Brain microvascular endothelial cell (primary cell): ENCODE measurements around the gene FANCM.
A peak's percentile ranks its signal among the peaks of the same experiment; 100 is the strongest.

Source experiments
- DNase-seq: peaks from one replicate; pipeline ENCODE4 v3.0.0-alpha.2; 2020
- H3K27ac ChIP-seq: fragments of 250-450 bp; sonication (Bioruptor Pico); 2 replicates; pipeline ENCODE4 v1.5.1; 2020; ENCODE audit warnings: mild to moderate bottlenecking, moderate library complexity
- H3K27me3 ChIP-seq: fragments of 250-450 bp; sonication (Bioruptor Pico); replicated peaks from 2 replicates; pipeline ENCODE4 v1.5.1; 2020; ENCODE audit warnings: mild to moderate bottlenecking
- H3K36me3 ChIP-seq: fragments of 250-450 bp; sonication (Bioruptor Pico); replicated peaks from 2 replicates; pipeline ENCODE4 v1.5.1; 2020; ENCODE audit warnings: mild to moderate bottlenecking
- H3K4me3 ChIP-seq: 2 replicates; pipeline ENCODE4 v1.5.1; 2011; ENCODE audit warnings: low read depth, mild to moderate bottlenecking, control low read depth, low read length, moderate library complexity
- in situ Hi-C: cut with HindIII; loops from 2 replicates; pipeline ENCODE4 v1.10.0; 2017; ENCODE audit warnings: low sequenced_read_pairs, low pct_ligation_motif_present
- TF ChIP-seq, protein P1 (sequence below): IDR thresholded peaks from 2 replicates; pipeline ENCODE4 v1.5.1; 2011; ENCODE audit warnings: low read depth, mild to moderate bottlenecking, moderate library complexity, low read length, control low read depth, inconsistent platforms; ENCODE audit errors: missing control alignments

FANCM gene

DNA sequence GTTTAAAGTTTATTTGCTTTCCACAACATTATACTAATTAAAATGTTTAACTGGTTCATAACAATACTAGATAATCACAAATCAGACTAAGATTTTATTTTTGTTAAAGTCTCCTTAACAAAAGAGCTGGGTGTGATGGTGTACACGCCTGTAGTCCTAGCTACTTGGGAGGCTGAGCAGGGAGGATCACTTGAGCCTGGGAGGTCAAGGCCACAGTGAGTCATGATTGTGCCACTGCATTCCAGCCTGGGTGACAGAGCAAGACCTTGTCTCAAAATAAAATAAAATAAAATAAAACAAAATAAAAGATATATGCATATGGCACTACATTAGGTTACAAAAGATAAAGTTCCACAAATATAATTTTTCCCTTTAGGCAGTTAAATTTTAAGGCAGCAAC is 111.7 kb downstream of the FANCM start:
- TF ChIP-seq, protein P1, sequence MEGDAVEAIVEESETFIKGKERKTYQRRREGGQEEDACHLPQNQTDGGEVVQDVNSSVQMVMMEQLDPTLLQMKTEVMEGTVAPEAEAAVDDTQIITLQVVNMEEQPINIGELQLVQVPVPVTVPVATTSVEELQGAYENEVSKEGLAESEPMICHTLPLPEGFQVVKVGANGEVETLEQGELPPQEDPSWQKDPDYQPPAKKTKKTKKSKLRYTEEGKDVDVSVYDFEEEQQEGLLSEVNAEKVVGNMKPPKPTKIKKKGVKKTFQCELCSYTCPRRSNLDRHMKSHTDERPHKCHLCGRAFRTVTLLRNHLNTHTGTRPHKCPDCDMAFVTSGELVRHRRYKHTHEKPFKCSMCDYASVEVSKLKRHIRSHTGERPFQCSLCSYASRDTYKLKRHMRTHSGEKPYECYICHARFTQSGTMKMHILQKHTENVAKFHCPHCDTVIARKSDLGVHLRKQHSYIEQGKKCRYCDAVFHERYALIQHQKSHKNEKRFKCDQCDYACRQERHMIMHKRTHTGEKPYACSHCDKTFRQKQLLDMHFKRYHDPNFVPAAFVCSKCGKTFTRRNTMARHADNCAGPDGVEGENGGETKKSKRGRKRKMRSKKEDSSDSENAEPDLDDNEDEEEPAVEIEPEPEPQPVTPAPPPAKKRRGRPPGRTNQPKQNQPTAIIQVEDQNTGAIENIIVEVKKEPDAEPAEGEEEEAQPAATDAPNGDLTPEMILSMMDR = no peak
- in situ Hi-C loops = no loop called here
- no peak for DNase-seq
- no peak overlapping the region for H3K27ac ChIP-seq
- no peaks in the 10 kb centered on the region for H3K27me3 ChIP-seq
- no peaks in the 10 kb centered on the region for H3K36me3 ChIP-seq
- no peak overlapping the region for H3K4me3 ChIP-seq

DNA sequence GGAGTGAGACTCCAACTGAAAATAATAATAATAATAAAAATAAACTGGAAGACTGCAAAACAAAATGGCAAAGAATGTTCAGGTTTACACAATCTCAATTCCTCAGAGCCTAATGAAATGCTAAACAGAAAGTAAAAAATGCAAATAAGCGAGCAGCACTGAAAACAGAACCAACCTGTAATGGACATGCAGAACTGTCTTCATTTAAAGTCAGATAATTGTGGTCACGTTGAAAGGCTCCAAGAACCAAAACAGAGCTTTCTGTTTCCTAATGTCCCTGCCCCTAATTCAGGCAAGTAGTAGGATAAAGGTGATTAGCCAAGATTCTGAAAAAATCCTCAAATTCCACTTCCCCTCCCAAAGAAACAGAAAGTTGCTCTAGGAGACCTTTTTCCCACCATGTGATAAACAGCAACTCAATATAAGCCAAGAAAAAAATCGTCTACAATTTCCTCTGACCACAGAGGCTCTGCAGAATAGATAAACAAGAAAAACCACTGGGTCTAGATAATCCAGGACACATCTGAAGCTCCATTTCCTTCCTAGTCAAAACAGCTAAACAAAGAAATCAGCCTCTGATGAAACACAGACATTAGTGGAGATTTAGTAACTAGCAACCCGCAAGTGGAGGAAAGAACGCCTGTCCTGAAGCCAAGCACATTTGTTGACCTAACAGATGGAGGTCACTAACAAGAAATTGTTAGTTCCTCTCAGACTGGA is 114.3 kb downstream of the FANCM start:
- TF ChIP-seq, protein P1 = no peak
- peak; percentile 66 for DNase-seq
- H3K27me3 ChIP-seq = no peaks in the 10 kb centered on the region
- no peaks in the 10 kb centered on the region for H3K36me3 ChIP-seq
- peak overlapping the region; percentile 43 for H3K27ac ChIP-seq
- in situ Hi-C loops = no loop called here
- no peak overlapping the region for H3K4me3 ChIP-seq
